Body of pancreas (tissue), 4 donors: ENCODE results near the gene CARF.

Experiments
- POLR2A ChIP-seq, 3 donors: fragments of 450-650 bp; IDR thresholded peaks; one replicate each; pipeline ENCODE4 v1.6.1; 2016; ENCODE audit warnings: antibody characterized with exemption in 3 of 3, mild to moderate bottlenecking in 2 of 3
- TF ChIP-seq, protein P1 (sequence below), 7 experiments: fragments of 450-650 bp in 4 of 7; fragments of 200-600 bp in 3 of 7; sonication (generic) in 3 of 7; IDR thresholded peaks; one replicate each; pipeline ENCODE4 v1.5.1; 2016 to 2019; ENCODE audit warnings: antibody characterized with exemption in 7 of 7

DNA sequence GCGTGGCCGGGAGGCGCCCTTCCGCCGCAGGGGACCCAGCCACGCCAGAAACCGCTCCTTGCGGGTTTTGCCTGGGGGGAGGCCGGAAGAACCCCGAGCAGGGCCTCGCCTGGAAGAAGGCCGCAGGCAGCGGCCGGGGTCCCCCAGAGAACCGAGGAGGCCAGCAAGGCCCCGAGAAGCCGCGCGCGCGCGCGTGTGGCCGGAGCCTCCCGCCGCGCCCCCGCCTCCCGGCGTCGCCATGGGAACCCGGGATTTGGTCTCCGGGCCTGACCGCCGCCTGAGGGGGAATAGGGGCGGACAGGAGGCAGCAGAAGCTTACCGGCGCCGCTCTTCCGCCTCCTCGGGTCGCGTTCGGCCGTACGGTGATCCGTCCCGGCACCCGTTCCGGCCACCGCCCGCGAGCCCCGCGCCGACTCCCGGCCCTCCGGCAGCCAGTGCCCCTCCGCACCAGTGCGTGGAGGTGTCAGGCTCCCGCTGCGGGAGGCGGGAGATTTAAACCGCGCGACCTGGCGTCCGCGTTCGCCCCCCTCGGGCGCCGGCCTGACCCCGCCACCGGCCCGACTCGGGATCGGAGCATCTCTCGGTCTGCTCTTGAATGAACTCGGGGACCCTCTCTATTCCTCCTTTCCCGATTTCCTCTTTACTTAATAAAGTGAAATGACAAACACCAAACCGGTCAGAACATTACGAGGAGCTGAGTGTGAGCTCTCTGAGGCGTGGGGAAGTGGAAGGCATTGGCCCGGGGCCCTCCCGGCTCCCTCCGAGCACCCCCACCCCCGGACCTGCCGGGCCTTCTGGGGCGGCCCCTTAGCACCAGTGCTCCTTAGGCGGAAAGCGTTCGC, 40.6 kb upstream of the CARF start, which contains the start of gene ICA1L:
- no peak for TF ChIP-seq POLR2A (IDR thresholded peaks at IDR 0.05)
- TF ChIP-seq, protein P1, sequence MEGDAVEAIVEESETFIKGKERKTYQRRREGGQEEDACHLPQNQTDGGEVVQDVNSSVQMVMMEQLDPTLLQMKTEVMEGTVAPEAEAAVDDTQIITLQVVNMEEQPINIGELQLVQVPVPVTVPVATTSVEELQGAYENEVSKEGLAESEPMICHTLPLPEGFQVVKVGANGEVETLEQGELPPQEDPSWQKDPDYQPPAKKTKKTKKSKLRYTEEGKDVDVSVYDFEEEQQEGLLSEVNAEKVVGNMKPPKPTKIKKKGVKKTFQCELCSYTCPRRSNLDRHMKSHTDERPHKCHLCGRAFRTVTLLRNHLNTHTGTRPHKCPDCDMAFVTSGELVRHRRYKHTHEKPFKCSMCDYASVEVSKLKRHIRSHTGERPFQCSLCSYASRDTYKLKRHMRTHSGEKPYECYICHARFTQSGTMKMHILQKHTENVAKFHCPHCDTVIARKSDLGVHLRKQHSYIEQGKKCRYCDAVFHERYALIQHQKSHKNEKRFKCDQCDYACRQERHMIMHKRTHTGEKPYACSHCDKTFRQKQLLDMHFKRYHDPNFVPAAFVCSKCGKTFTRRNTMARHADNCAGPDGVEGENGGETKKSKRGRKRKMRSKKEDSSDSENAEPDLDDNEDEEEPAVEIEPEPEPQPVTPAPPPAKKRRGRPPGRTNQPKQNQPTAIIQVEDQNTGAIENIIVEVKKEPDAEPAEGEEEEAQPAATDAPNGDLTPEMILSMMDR (IDR thresholded peaks at IDR 0.05): peak in 1 of 7 experiments; percentile 9
